GM19397 (cell line): ENCODE data around the gene INSL3.
"Not testable (repeated sequence)": the region's sequence is repeated elsewhere in the genome, so short reads cannot be mapped to it uniquely, and the experiment has no call there.

ENCODE experiments used
- ATAC-seq: cut with Tn5 transposase; IDR thresholded peaks from one replicate; pipeline ENCODE4 v1.9.1; 2021; ENCODE audit warnings: mild to moderate bottlenecking, moderate library complexity; ENCODE audit not compliant: unreplicated experiment

The INSL3 gene

DNA sequence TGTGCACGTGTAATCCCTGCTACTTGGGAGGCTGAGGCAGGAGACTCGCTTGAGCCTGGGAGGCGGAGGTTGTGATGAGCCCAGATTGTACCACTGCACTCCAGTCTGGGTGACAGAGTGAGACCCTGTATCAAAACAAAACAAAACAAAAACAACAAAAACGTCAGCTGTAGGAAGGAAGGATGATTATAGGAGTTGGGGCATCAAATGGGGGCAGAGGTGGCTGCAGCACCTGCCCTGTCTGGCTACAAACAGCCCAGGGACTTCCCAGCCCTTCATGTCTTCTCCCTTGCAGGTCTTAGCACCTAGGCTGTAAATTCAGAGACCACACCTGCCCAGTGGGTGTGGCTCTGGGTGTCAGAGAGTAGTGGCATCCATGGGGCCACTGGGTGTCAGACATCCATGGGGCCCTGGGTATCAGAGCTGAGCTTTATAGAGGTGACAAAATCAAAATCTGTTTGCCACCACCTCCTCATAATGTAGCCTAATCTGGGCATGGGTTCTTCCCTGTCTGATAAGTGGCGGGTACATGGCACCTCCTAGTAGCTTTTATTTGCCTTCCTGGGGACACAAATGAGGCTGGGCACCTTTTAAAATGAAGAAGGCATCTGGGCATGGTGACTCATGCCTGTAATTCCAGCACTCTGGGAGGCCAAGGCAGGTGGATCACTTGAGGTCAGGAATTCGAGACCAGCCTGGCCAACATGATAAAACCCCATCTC is 31.1 kb downstream of the INSL3 start:
- ATAC-seq, result no peak

DNA sequence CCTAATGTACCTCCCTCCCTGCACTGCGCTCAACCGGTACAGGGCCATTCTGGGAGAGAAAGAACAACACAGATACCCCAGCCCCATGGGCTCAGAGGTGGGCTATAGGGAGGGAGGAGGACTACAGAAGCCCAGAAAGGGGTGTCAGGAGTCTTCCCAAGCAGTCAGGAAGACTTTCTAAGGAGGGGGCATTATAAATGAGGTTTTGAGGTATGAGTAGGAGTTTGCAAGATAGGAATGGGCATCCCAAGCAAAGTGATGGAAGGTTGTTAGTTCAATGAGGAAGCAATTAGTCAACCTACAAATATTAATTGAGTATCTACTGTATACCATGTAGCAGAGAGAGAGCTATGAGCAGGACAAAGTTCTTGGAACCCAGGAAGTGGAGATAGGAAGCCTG is 32.7 kb downstream of the INSL3 start:
- ATAC-seq, result no peak

GRCh38 chr19:17787274-17787913 is 33.9 kb downstream of the INSL3 start:
- no peak for ATAC-seq

- ATAC-seq, result no peak
Measured at GRCh38 chr19:17784201-17785008, 36.9 kb downstream of the INSL3 start.

DNA sequence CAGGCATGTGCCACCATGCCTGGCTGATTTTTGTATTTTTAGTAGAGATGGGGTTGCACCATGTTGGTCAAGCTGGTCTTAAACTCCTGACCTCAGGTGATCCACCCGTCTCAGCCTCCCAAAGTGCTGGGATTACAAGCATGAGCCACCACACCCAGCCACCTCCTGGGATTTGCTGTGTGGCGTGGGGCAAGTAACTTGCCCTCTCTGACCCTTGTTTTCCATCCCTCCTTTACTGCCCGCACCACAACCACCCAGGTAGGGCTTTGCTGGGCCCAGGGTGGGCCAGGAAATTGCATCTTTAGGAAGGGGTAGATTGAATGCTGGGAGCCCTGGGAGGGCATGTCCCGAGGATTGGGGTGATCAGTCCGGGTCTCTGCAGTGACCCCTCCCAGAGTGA is 37.6 kb downstream of the INSL3 start:
- not testable (repeated sequence) for ATAC-seq

DNA sequence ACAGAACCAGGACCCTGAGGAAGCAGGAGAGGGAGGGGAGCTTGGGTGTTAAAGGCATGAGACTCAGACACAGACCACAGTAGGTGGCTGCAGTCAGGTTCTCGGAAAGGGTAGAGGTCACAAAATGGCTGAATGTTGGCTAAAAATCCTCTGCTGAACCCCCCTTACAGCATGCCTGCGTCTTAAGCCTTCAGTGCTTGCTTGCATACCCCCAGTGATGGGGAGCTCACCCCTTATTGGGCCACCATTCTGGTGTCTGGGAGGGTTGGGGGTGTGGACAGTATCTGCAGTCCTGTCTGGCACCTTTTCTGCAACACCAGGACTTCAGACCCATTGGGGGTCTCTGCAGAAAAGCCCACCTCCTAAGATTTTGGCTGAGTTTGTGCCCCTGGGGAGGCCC is 40.5 kb downstream of the INSL3 start:
- no peak for ATAC-seq

- no peak for ATAC-seq
Measured at GRCh38 chr19:17778968-17779929, 42.1 kb downstream of the INSL3 start.

- ATAC-seq, result no peak
Measured at GRCh38 chr19:17778251-17778967, 42.9 kb downstream of the INSL3 start.

DNA sequence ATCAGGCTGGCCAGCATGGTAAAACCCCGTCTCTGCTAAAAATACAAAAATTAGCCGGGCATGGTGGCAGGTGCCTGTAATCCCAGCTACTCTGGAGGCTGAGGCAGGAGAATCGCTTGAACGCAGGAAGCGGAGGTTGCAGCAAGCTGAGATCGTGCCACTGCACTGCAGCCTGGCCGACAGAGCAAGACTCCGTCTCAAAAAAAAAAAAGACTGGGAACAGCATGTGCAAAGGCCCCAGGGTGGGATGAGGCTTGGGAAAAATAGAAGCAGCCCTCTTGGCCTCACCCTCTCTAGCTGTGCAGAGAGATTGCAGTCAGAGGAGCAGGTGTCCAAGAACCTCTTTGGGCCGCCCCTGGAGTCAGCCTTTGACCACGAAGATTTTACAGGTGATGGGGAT is 43.5 kb downstream of the INSL3 start:
- not testable (repeated sequence) for ATAC-seq

DNA sequence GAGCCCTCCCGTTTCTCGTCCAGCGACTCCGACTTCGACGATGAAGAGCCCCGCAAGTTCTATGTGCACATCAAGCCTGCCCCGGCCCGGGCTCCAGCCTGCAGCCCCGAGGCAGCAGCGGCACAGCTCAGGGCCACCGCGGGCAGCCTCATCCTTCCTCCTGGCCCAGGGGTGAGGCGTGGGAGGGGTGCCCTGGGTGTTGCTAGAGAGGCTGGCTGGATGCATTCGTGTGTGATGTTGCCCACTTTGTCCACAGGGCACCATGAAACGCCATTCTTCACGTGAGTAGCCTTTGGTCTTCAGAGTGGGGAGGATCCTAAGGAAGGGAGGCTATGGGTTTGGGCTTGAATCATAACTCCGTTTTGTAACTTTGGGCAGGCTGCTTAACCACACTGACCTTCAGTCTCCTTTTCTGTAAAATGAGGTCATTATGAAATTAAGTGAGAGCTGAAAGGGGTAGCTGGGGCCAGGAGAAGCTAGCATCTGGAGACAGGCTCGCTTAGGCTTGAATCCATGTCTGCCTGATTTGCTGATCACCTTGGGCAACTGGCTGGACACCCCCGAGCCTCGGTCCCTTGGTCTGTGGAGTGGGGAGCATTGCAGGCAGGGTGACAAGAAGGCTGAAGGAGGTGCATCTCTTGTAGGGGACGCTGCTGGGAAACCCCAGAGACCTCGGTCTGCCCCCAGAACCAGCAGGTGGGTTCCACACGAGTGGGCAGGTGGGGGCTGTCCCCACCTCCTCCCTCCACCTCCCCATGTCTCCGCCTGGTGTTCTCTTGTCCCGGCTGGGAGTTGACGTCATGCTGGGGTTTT is 45.1 kb downstream of the INSL3 start:
- peak; percentile 59 for ATAC-seq

- ATAC-seq, result no peak
Measured at GRCh38 chr19:17775245-17775927, 45.9 kb downstream of the INSL3 start.

- ATAC-seq, result no peak
Measured at GRCh38 chr19:17772172-17772571, 49.1 kb downstream of the INSL3 start.

DNA sequence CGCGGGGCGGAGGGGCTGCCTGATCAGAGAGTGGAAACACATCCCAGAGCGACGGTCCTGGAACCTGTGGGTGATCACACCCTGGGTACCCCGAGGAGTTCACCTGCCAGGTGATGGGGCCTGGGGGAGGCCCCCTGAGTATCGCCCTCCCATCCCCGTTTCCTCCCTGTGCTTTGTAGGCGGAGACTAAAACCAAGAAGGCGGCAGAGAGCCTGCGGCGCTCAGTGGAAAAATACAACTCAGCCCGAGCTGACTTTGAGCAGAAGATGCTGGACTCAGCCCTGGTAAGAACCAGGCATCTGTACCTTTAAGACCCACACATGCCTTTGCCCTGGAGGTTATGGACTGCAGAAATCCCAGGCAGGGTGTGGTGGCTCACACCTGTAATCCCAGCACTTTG is 50.7 kb downstream of the INSL3 start:
- ATAC-seq, result no peak

DNA sequence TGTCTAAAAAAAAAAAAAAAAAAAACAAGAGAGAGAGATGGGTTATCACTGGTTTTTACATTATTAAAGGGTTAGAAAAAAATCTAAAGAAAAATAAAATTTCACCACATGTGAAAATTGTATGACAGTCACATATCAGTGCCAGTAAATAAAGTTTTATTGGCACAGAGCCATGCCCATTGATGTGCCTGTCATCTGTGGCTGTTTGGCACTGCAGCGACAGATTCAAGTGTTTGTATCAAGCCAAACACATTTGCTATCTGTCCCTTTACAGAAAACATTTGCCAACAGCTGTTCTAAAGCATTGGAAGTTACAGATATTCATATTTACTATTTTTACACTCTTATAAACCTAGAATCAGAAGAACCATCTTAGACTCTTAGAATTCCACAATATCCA is 53.8 kb downstream of the INSL3 start:
- ATAC-seq, result no peak

DNA sequence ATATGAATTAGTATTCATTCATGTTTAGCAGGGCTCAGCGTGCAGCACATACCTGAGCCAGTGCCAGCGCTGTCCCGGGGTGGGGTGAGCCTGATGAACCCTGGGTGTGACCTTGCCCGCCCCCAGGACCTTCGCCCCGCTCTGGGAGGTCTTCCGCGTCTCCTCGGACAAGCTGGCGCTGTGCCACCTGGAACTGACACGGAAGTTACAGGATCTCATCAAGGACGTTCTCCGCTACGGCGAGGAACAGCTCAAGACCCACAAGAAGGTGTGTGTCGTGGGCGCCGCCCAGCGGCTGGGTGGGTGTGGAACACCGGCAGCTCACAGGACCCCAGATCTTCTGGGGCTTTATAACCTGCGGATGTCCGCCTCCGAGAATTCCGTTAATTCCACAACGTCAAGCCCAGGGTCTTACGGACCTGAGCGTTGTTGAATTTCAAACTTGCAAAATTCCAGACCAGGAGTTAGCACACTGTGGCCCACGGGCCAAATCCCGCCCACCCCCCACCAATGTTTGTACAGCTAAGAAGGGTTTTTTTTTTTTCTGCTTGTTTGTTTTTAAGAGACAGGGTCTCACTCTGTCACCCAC is 54.7 kb downstream of the INSL3 start:
- no peak for ATAC-seq
